Stimulated activated CD8-positive, alpha-beta memory T cell treated with anti-CD3 and anti-CD28 coated beads, Interleukin-15, amount 100 ng/mL, for 1 hour (primary cell): ENCODE data around the gene NDFIP1.

Experiments
- DNase-seq: peaks from one replicate; pipeline ENCODE4 v3.0.0-alpha.2; 2020; ENCODE audit warnings: low read depth

NDFIP1 gene

DNA sequence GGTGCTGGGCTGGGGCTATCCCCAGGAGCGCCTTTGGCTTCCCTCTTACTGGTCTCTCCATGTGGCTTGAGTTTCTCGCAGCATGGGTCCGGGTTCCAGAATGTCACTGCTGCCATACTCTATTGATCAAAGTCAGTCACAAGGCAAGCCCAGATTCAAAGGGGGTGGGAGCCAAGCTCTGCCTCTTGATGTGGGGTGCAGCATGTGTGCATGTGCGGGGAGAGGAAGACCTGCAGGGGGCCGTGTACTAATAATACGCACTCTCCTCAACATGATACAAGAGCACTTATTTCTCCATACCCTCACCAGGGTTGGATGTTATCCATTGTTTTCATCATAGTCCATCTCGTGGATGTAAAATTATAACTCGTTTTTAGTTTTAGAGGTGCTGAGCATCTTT lies 81.2 kb downstream of the NDFIP1 start:
- DNase-seq = no peak

DNA sequence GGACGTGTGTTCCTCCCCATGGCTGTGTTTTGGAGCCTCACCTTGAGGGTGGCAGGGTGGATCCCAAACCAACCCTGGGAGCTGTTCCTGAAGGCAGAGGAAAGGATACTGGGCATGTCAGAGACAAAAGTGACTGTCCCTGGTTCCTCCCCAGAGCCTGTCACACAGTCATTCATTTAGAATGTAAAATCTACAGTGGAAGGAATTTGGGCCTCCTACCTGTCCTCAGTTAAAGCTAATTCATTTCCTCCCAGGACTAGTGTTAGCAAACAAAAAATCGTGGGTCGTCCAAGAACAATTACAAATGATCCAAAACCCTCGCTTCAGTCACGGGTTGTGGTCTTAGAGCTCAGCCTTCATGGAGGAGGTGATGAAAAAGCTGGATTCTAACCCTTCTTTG lies 83.2 kb downstream of the NDFIP1 start:
- no peak for DNase-seq

DNA sequence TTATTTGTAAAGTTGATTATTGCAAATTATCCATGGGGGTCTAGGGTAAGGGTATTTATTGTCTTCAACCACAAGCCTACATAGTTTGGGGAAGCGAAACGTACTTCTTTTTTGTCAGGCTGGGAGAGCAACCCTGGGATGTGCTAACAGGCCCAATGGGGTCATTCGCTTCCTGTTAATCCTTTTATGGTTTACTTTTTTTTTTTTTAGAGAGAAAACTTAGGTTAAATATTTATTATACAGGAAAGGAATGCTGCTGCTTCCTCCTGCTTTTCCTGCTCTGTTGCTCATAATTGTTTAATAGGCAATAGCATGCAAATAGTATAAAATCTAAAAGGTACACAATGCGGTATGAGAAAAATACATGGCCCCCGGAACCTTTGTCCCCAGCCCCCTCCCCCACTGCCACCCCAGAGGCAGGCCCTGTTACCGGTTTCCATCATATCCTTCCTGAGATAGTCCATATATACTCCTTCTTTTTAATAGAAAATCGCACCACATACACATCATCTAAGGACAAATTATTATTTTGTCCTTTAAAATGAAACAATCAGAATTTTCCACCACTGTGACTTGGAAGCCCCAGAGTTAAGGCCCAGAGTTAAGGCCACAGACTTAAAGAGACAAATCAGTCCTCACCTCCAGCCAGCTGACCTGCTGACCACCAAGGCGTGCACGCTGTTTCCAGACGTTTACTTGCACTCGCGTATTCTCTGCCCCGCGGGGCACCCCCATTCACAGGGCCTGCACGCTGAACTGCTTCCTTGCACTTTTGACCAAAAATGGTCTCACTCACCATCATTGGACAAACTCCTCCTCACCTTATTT lies 83.9 kb downstream of the NDFIP1 start:
- no peak for DNase-seq

DNA sequence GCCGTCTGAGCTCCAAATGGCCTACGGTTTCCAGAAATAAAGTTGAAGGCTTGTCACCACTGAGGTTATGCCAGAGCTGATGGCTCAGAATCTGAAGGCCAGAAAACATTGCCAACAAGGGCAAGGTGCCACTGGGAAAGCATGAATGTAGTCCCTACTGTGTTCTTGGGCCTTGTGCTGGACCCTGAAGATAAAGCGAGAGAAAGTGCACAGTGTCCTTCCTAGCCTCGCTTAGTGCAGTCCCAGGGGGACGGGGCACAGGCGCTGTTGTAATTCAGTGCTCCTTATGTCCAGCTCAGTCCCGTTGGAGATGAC lies 84.5 kb downstream of the NDFIP1 start:
- DNase-seq = no peak

DNA sequence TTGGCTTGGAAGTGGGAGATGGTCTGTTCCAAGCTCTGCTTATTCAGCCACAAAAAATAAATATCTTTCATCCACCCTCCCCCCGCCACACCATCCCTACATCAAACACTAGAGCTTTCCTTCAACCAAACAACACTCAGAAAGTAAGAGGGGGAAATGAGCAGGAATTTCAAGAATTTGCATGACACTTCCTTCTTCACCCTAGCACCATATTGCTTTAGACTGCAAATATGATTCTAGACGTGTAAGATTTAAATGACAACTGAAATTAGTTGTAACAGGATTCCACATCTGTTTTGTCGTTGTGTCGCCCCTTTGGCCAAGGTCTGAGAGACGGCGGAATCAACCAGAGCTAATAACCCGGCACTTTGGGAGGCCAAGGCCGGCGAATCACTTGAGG lies 88.5 kb downstream of the NDFIP1 start:
- no peak for DNase-seq

DNA sequence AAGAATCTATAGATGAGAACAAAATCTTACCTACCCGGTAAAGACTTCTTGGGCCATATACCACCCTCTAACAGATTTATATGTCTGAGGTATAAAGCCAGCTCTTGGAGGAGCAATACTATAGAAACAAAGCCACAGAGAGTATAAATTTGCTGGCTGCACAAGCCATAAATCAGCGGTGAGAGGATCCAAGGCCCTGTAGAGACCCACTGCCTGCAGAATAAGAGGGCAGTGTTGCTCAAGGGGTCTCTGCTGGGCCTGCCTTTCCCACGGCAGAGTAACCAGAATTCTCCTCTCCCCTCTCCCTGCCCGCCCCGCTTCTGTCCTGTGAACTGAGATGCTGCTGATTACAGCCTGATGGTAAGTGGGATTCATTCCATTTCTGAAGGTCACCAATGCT lies 89.2 kb downstream of the NDFIP1 start:
- no peak for DNase-seq

DNA sequence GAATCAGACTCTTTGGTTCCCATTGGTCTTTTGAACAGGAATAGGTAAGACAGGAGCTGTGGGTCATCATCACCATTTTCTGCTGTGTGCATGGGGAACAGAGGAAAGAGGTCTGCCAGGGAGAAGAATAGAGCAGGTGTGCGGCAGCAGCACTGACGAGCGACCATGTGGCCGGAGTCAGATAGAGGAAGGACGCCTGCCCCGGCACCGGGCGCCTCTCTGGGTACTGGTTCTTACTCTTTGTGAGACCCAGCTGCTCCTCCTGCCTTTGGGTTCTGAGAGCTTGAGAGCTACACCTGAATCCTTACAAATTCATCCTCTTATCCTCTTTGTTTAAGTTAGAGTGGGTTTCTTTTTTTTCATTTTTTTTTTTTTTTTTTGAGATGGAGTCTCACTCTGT lies 90.8 kb downstream of the NDFIP1 start:
- no peak for DNase-seq

DNA sequence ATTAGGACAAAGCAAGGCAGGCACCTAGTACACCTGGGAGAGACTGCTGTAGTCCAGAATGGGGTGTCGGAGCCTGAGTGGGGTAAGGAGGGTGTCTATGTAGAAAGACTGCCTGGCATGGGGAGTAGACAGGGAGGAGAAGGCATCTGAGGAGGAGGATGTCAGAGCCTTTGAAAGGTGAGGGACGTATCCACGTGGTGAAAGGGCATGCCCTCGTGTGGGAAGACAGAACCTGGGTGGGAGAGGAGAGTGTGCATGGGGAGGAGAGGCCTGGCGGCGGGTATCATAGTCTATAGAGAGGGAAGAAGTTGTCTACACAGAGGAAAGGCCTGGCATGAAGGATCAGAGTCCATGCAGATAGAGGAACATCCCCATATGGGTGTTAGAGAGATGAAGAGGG lies 91.8 kb downstream of the NDFIP1 start:
- no peak for DNase-seq

DNA sequence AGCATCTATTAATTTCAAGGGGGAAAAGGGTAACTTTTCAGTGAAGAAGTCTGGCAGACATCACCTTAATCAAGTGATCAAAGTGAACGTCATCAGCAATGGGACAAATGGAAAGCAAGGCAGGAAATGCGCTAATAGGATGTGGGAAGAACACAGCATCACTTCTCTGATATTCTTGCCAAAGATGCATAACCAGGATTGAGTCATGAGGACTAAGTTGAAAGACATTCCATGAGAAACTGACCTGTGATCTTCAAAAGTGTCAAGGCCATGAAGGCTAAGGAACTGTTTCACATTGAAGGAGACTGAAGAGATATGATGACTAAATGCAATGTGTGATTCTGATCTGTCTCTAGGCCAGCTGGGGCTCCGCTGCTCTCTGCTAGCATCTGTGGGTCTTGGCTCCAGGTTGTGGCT lies 92.9 kb downstream of the NDFIP1 start:
- no peak for DNase-seq

DNA sequence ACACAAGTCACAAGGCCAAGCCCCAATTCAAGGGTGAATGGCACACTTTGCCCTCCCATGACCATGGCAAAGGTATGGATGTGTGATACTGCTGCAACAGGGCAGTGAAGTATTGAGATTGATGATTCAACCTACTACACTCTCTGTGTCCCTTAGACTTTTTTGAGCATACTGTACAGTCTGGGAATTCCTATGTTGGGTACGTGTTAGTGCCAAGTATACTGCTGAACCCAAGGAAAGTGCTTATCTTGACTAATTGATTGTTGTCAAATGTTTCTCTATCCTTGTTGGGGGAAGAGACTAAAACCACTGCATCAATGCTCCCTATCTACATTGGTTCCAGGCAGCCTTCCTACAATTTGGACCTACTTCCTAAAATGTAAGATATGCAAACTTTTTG lies 93.7 kb downstream of the NDFIP1 start:
- DNase-seq = no peak
